Ovary (tissue), 3 donors: ENCODE measurements around the gene PDE4D.

ENCODE experiments used
- EP300 ChIP-seq: sonication (generic); formaldehyde crosslinking; IDR thresholded peaks from one replicate; pipeline ENCODE4 v1.6.1; 2017; ENCODE audit warnings: antibody characterized with exemption
- POLR2A ChIP-seq: fragments of 450-650 bp; IDR thresholded peaks from one replicate; pipeline ENCODE4 v1.6.1; 2017; ENCODE audit warnings: antibody characterized with exemption, mild to moderate bottlenecking, moderate library complexity
- TF ChIP-seq, protein P1 (sequence below), 3 donors: fragments of 450-650 bp in 2 of 3; fragments of 200-600 bp in 1 of 3; IDR thresholded peaks; one replicate each; pipeline versions ENCODE4 v1.5.1 to v1.8.0; 2016 to 2022; ENCODE audit warnings: antibody characterized with exemption in 3 of 3, mild to moderate bottlenecking in 1 of 3
- donor health status: DM: no; HTN: no; CAD: no.

DNA sequence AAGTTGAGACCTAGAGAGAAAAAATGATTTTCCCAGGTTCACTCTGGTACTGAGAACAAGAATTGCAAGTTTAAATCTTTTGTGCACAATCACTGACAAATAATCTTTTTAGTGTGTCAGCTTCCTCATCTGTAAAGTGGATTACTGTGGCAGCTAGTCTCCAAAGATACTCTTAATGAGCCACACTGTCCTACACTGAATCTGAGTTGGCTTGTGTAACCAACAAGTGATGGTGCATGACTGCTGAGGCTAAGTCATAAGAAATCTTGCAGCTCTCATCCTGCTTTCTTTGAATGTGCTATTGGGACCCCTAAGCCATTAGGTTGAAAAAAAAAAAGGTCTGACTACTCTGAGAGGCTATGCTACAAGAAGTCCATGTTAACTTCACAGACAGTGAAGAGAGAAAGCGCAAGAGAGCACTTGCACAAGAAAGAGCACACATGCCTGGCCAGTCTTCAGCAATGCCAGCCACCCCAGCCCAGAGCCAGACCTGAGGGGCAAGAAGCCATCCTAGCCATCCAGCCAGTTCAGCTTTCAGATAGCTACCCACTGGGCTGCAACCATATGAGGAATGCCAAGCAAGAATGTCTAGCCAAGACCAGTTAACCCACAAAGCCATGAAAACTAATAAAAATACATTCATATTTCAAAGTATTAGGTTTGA lies 891.2 kb downstream of the PDE4D start:
- TF ChIP-seq, protein P1, sequence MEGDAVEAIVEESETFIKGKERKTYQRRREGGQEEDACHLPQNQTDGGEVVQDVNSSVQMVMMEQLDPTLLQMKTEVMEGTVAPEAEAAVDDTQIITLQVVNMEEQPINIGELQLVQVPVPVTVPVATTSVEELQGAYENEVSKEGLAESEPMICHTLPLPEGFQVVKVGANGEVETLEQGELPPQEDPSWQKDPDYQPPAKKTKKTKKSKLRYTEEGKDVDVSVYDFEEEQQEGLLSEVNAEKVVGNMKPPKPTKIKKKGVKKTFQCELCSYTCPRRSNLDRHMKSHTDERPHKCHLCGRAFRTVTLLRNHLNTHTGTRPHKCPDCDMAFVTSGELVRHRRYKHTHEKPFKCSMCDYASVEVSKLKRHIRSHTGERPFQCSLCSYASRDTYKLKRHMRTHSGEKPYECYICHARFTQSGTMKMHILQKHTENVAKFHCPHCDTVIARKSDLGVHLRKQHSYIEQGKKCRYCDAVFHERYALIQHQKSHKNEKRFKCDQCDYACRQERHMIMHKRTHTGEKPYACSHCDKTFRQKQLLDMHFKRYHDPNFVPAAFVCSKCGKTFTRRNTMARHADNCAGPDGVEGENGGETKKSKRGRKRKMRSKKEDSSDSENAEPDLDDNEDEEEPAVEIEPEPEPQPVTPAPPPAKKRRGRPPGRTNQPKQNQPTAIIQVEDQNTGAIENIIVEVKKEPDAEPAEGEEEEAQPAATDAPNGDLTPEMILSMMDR (IDR thresholded peaks at IDR 0.05) = no peak
- TF ChIP-seq POLR2A (no peak), EP300 (no peak)
